ENCODE data around the gene ACSM4.

The ACSM4 gene

GRCh38 chr12:7310070-7310469 is 6.2 kb downstream of the ACSM4 start:
- no peak for TF ChIP-seq CTCF (IDR thresholded peaks at IDR 0.05)

- TF ChIP-seq CTCF (IDR thresholded peaks at IDR 0.05), result peak; percentile 45
Observed at GRCh38 chr12:7319930-7320329, 16.1 kb downstream of the ACSM4 start.

- TF ChIP-seq CTCF (IDR thresholded peaks at IDR 0.05), result no peak
Observed at GRCh38 chr12:7321624-7322023, 17.8 kb downstream of the ACSM4 start.

- TF ChIP-seq CTCF (IDR thresholded peaks at IDR 0.05), result no peak
Observed at GRCh38 chr12:7322599-7322998, 18.7 kb downstream of the ACSM4 start.

- TF ChIP-seq CTCF (IDR thresholded peaks at IDR 0.05), result no peak
Observed at GRCh38 chr12:7324176-7324575, 20.3 kb downstream of the ACSM4 start.

GRCh38 chr12:7327918-7328317 is 24.0 kb downstream of the ACSM4 start:
- no peak for TF ChIP-seq CTCF (IDR thresholded peaks at IDR 0.05)

GRCh38 chr12:7339675-7340074 is 35.8 kb downstream of the ACSM4 start:
- TF ChIP-seq CTCF (IDR thresholded peaks at IDR 0.05), result no peak

GRCh38 chr12:7344833-7345606 is 41.1 kb downstream of the ACSM4 start:
- no peak for TF ChIP-seq CTCF (IDR thresholded peaks at IDR 0.05)
